ENCODE results near the gene EPHB3.
A peak's percentile ranks its signal among the peaks of the same experiment; 100 is the strongest.

Gene EPHB3

DNA sequence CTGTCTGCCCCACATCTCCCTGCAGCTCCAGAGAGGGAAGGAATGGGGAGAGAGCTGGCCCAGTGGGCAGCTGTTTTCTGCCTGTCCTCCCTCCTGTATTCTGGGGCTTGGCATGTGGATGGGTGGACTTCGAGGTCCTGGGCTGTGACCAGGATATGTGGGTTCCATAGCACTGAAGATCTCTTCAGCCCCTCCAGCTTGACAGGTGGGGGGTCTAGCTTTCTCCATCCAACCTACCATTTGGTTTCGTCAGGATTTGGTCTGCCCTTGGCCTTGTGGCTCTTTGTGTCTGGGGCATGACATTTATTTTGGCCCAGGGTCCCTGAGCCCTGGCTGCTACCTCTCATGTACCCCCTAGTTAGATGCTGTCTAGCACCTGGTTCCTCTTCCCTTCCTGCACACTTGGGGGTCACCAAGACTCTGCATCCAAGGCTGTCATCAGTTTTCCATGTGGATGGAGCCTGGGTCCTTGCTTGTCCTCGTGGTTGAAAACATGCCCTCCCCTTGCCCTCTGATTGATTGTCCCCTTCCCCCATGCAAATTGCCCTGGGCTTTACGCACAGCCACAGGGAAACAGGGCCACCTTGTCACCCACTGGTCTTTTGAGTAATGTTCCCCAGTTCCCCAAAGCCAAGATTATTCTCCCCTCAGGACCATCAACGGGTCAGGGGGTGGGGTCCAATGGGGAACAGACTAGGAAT lies 3.2 kb downstream of the EPHB3 start:
- no peak for DNase-seq

DNA sequence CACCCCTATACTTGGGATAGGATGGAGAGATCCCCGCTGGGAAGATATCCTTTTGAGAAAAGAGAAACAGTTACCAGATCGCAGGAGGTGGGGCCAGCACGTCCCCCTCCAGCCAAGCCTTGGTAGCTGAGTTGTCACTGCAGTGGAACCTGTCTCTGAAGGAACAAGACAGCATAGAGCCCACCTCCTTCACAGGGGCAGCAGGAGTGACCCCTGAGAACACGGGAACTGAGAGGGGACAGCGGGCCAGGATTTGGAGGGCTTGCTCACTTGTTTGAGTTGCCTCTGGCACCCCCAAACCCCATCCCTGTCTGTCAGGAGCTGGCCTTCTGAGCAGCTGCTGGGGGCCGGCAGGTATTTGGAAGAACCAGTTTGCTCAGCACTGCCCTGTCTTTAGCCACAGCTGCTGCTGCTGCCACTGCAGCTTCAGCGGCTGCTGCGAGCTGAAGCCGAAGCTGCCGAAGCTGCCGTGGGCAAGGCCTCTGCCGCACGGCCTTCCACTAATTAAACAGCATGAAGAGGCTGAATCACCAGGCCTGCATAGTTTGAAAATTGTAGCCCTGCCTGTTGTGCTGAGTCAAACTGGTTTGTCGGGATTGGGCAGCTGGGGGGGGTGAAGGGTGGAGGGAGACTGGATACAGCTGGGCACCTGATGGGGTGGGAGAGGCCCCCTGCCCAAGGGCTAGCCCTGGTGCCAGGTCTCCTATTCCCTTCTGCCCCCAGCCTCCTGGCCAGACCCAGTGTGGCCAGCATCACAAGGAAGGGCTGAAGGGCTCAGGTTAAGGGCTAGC lies 4.0 kb downstream of the EPHB3 start:
- DNase-seq = peak; percentile 38

DNA sequence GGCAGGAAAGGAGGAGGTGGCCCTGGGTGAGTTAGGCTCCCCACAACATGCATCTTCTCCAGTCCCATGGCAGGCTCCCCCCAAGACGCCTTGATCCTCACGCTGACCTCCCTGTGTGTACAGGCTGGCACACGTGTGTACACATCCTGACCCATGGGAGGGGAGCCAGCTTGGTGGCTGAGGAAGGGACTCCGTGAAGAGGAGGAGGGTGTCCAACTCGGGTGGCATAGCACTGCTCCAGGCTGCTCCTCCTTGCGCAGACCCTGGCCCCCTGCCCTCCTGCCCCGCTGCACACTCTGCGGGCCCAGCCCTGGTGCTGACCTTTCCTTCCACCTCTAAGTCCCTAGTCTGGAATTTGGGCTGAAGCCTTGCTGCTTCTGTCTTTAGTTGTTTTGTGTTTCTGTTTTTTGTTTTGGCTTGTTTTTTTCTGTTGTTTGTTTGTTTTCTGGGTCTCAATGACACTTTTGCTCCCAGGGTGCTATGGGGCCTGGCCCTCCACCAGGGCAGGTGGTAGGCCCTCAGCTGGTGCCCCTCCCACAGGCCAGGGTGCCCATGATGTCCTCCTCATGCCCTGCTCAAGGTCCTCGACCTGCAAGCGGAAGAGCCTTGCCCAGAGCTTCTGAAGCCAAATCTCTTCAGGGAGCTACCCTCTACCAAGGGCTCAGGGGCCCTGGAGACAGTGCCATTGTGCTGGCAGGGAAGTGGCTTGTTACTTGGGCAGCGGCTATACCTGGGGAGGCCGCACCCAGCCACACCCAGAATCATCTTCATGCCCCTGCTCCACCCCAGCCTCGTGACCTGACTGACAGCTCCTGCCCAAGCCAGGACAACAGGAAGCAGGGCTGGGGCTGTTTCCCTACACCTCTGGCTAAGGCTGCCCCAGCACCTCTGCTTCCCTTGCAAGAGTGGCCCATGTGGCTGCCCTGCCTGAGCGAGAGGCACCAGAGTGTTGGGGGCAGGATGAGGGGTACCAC lies 5.1 kb downstream of the EPHB3 start:
- no peak for DNase-seq

DNA sequence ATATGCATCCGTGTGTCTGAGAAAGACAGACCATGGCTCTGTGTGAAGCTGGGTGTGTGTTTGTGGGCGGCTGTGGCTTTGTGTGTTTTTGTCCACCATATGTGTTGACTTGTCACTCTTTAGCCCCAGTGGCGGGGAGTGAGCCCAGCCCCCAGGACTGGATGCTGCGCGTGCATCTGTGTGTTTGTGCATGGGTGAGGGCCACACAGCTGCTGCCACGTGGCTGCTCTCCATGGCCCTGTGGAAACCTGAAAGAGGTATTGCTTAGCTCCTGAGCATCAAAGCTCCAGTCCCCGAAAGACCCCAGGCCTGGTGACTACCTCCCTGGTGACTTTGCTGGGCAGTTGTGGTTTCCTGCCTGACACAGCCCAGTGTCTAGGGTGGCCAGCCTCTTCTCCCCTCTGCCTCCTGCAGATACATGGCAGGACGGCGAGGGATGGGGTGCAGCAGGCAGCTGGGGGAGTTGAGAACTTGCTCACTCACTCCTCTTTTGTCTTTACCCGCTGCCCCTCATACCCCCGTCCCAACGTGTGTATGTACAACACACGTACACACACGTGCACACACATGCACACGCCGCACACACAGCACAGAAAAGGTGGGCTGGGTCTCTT lies 6.5 kb downstream of the EPHB3 start:
- no peak for DNase-seq

DNA sequence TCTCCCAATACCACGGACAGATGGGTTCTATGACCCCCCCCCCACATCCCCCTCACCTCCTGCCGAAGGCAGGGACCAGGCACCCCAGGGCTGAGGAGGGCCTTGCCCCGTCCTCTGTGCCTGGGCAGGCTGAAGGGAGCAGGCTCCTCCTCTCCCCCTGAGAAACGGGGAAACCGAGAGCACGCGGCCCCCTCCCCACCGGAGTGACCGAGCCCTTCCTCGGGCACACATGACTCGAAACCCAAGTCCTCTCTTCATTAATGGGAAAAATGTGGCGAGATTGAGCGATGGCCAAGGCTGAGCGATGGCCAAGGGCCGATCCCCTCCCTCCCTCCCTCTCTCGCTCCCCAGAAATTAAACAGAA lies 7.0 kb downstream of the EPHB3 start:
- no peak for DNase-seq

DNA sequence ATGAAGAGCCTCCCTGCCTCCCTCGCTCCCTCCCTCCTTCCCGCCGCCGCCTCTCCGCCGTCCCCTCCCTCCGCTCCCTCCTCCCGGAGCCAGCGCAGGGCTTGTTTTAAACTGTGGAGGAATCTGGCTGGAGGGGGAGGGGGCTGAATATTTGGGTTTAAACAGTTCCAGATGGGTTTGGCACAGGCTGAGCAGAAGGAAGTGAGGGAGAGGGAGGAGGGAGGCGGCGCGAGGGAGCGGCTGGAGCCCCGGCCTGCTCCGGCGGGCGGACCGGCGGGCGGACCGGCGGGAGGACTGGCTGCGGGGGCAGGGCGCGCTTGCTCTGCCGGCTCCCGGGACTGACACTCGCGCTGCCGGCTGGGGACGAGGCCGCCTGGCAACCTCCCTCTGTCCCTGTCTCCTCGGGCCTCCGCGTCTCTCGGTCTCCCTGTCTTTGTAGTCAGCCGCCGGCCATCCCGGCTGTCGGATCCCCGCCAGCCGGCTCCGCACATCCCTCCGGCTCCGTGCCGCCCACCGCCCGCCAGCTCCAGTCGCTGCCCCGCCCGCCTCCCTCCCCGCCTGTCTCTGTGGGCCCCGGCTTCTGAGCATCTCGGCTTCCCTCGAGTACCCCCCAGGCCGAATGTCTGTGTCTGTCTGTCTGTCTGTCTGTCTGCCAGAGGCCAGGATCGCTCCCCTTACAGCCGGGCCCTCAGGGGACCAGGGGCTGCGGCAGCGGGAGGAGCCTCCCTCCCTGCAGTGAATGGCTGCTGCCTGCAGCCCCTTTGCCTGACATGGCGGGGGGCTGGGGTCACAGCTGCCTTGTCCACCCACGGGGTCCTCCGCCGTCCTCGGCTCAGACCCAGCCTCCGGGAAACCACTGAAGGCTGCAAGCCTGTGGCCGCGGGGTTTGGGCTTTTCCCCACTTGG lies 7.6 kb downstream of the EPHB3 start:
- peak; percentile 71 for DNase-seq

DNA sequence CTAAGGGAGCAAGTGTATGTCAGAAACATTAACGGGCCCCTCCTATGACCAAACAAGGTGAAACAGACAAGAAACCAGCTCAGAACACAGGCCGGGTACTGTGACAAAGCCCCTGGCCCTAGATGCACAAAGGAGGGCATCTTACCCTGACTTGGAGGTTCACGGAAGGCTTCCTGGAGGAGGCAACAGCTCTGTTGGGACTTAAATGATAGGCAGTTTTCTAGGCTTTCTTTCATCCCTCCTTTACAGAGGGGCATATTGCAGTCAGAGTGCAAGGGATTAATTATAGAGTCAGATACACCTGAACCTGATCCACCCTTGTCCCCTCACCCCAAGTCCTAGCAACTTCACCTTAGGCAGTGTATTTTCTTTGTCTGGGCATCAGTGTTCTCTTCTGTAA lies 8.4 kb downstream of the EPHB3 start:
- DNase-seq = no peak

DNA sequence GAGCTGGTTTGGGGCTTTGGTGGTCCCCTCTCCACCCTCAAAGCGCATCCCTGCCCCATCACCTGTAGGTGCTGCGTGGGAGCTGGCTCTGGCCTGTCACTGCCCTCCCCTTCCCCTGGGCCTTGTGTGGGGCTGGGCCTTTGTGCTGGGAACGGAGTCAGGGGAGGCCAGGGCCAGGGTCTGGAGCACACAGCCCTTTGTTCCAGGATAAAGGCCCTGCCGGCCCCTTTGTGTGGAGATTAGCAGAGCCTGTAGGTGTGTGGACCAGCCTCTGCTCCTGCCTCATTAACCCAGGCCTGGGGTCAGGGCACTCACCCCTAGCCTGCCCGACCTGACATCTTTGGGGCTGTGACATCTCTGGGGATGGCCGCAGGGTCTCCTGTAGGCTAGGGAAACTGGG lies 8.9 kb downstream of the EPHB3 start:
- no peak for DNase-seq

DNA sequence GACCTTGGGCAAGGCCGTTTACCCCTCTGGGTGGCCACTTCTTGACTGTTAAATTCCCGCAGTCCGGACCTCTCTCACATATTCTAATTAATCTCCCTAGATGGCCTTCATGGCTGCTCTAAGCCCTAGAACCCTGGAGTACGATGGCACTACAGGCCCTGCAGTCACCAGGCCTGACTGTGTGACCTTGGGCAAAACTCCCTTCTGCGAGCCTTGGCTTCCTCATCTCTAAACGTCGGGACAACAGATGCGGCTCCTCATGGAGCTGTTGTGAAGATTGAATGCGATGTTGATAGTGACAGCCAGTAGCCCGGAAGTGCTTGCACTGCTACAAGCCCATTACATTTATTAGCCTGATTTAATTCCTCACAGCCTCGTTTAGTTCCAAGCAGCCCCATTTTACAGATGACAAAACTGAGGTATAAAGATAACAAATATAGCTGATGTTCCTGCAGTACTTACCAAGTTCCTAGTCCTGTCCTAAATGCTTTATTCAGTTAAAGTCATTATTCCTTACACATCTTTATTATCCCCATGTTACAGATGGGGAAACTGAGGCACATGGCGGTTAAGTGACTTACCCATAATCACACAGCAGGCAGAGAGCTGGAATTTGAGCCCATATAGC lies 10.3 kb downstream of the EPHB3 start:
- no peak for DNase-seq

DNA sequence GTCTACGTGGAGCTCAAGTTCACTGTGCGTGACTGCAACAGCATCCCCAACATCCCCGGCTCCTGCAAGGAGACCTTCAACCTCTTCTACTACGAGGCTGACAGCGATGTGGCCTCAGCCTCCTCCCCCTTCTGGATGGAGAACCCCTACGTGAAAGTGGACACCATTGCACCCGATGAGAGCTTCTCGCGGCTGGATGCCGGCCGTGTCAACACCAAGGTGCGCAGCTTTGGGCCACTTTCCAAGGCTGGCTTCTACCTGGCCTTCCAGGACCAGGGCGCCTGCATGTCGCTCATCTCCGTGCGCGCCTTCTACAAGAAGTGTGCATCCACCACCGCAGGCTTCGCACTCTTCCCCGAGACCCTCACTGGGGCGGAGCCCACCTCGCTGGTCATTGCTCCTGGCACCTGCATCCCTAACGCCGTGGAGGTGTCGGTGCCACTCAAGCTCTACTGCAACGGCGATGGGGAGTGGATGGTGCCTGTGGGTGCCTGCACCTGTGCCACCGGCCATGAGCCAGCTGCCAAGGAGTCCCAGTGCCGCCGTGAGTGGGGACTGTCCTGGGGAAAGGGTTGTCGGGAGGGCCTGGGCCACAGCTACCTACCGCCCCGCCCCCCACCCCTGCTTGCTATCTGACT lies 11.2 kb downstream of the EPHB3 start:
- no peak for DNase-seq

DNA sequence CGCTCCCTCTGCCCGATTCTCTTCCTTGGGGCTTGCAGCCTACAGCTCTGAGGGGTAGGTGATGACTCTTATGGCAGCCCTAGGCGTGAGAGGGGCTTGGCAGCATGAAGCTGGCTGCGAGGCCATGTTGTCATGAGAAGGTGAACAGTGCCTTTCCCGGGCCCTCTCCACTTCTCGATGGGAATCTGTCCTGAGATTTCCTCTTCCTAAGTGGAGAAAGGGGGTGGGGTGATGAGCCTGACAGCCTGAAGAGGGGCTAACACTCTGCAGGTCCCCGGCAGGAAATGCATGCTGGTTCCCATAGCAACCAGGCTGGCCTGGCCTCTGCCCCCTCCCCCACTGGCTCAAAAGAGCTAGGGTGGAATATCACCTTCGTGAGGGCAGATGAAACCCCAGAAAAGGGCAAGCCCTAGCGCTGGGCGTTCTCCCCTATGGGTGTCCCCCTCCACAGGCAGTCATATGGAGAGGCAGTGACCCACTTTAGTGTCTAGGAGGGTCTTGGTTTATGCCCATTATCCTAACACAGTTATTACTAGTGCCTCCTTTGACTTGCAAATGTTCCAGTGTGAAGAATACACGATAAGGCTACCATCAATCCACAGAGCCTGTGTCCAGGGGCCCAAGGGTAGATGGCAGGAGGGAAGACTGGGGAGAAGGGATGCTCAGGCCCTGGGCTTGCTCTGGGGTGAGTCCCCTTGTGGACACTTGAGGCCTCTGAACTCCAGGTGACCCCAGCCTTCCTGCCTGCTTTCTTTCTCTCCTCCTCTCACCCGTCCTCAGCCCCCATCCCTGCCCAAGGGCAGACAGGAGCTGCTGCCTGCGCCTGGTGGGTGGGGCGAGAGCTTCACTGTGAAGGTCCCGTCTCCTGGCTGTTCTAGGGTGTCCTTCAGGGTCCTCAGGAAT lies 13.2 kb downstream of the EPHB3 start:
- no peak for DNase-seq

DNA sequence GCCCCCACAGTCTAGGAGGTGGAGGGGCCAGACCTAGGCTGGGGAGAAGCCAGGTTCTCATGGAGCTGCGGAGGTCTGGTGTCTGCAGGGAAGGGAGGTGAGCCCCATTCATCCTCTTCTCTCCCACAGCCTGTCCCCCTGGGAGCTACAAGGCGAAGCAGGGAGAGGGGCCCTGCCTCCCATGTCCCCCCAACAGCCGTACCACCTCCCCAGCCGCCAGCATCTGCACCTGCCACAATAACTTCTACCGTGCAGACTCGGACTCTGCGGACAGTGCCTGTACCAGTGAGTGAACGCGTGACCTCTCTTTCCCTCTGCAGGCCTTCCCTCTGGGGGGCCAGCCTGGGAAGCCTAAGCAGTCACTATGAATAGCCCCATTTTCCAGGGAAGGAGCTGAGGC lies 14.1 kb downstream of the EPHB3 start:
- no peak for DNase-seq

DNA sequence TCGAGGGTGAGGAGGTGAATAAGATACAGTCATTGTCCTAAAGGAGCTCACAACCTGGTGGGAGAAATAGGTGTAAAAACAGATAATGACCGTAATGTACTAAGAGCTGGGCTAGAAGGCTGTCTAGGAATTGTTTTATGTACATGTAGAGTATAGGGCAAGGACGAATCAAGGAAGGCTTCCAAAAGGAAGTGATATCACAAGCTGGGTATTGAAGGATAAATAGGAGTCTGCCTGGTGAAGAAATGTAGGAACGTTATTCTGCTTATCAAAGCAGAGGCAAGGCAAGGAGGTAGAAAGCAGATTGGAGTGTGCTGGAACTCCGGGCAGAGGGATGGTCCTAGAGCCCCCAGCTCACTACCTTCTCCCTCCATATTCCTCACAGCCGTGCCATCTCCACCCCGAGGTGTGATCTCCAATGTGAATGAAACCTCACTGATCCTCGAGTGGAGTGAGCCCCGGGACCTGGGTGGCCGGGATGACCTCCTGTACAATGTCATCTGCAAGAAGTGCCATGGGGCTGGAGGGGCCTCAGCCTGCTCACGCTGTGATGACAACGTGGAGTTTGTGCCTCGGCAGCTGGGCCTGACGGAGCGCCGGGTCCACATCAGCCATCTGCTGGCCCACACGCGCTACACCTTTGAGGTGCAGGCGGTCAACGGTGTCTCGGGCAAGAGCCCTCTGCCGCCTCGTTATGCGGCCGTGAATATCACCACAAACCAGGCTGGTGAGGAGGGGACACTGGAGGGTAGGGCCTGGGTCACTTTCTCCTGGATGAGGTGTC lies 15.1 kb downstream of the EPHB3 start:
- no peak for DNase-seq

DNA sequence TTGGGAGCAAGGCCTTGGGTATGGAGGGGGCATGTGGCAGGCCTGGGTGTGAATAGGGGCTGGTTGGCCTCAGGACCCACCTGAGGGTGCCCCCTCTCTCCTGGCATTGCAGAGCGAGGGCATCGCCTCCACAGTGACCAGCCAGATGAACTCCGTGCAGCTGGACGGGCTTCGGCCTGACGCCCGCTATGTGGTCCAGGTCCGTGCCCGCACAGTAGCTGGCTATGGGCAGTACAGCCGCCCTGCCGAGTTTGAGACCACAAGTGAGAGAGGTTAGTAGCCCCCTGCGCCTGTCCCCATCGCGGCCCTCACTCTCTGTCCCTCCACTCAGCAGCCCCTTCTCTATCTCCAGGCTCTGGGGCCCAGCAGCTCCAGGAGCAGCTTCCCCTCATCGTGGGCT lies 16.0 kb downstream of the EPHB3 start:
- DNase-seq = no peak

DNA sequence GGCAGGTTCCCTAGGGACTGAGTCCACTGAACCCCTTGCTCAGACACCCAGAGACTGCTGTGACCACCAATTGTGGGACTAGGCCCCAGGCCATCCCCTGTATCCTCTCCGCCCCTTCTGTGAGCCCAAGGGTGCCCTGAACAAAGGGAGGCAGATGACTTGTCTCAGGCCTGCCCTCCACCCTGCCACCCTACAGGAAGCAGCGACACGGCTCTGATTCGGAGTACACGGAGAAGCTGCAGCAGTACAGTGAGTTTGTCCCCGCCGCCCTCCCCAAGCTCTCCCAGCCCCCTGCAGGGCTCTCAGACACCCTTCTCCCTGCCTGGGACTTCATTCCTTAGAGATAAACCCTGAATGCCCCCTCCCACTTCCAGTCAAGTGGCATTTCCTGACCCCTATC lies 16.6 kb downstream of the EPHB3 start:
- no peak for DNase-seq

DNA sequence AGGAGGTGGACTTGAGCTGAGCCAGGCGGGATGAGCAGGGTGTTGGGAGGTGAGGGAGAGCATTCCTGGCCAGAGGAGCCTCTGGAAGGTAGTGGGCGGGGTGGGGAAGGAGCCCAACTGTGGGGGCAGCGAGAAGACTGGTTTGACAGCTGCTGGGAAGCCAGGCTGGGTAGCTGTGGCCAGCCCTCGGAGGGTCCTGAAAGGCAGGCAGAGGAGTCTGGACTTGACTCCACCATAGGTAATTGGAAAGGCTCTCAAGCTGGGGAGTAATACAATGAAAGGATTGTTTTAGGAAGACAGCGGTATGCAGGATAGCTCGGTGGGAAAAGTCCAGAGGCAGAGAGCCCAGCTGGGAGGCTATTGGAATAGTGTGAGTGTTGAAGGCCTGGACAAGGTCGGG lies 17.2 kb downstream of the EPHB3 start:
- DNase-seq = no peak

DNA sequence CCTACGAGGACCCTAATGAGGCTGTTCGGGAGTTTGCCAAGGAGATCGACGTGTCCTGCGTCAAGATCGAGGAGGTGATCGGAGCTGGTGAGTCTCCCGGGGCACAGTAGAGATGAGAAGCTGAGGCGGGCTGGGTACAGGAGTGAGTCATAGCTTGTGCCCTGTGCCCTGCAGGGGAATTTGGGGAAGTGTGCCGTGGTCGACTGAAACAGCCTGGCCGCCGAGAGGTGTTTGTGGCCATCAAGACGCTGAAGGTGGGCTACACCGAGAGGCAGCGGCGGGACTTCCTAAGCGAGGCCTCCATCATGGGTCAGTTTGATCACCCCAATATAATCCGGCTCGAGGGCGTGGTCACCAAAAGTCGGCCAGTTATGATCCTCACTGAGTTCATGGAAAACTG lies 17.9 kb downstream of the EPHB3 start:
- no peak for DNase-seq

DNA sequence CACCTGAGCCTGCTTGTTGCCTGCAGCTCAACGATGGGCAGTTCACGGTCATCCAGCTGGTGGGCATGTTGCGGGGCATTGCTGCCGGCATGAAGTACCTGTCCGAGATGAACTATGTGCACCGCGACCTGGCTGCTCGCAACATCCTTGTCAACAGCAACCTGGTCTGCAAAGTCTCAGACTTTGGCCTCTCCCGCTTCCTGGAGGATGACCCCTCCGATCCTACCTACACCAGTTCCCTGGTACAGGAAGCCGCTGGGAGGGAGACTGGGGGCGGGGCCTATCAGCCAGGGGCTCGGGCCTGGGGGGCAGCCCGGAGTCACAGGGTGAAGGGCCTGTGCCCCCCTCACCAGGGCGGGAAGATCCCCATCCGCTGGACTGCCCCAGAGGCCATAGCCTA lies 18.8 kb downstream of the EPHB3 start:
- no peak for DNase-seq

DNA sequence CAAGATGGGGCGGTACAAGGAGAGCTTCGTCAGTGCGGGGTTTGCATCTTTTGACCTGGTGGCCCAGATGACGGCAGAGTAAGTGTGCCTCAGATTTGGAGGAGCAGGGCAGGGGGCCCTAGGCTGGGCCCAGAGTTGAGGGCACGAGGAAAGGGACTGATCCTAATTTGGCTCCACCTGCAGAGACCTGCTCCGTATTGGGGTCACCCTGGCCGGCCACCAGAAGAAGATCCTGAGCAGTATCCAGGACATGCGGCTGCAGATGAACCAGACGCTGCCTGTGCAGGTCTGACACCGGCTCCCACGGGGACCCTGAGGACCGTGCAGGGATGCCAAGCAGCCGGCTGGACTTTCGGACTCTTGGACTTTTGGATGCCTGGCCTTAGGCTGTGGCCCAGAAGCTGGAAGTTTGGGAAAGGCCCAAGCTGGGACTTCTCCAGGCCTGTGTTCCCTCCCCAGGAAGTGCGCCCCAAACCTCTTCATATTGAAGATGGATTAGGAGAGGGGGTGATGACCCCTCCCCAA lies 19.8 kb downstream of the EPHB3 start:
- no peak for DNase-seq
